OCI-LY7 (cell line): ENCODE data around the gene FASLG. TPM values are rescaled to one million over a fixed set of nuclear protein-coding genes. Genes with fewer than 3 reads are reported as not detected.

ENCODE experiments used
- BruUV-seq: library from RNA; stranded (reverse); fragments of 400-500 nt; replicated peaks from 2 replicates; lab custom pipeline; 2021; lab: Mats Ljungman, UMichigan
- CTCF ChIA-PET: fragments of 300-600 bp; sonication (Branson Sonifier 250); formaldehyde crosslinking; loops from one replicate; lab custom pipeline; 2022; ENCODE audit warnings: antibody characterized with exemption; ENCODE audit not compliant: unreplicated experiment; lab: Charles Lee
- POLR2A ChIA-PET: fragments of 300-600 bp; sonication (Branson Sonifier 250); formaldehyde crosslinking; loops from one replicate; lab custom pipeline; 2022; ENCODE audit warnings: antibody characterized with exemption; lab: Charles Lee
- DNase-seq: peaks from one replicate; pipeline ENCODE4 v3.0.0-alpha.2; 2015; ENCODE audit warnings: low spot score
- H2AFZ ChIP-seq: fragments of 200-600 bp; sonication (generic), shearing (Covaris generic); 2 replicates; pipeline ENCODE4 v1.6.1; 2014; ENCODE audit warnings: mild to moderate bottlenecking, antibody characterized with exemption, low read length, moderate library complexity
- H3K27ac ChIP-seq: fragments of 200-600 bp; sonication (generic); 2 replicates; pipeline ENCODE4 v1.5.1; 2014; ENCODE audit warnings: mixed run types, low read depth, mild to moderate bottlenecking, moderate library complexity, low read length, inconsistent platforms; ENCODE audit not compliant: poor library complexity, severe bottlenecking
- H3K36me3 ChIP-seq: fragments of 200-600 bp; sonication (generic); 2 replicates; pipeline ENCODE4 v1.6.1; 2014; ENCODE audit warnings: mild to moderate bottlenecking, antibody characterized with exemption, low read length, moderate library complexity, mixed read lengths; ENCODE audit not compliant: insufficient read depth
- H3K4me1 ChIP-seq: fragments of 200-600 bp; sonication (generic); 2 replicates; pipeline ENCODE4 v1.5.1; 2014; ENCODE audit warnings: mild to moderate bottlenecking, low read length; ENCODE audit not compliant: insufficient read depth, poor library complexity, severe bottlenecking
- H3K4me2 ChIP-seq: fragments of 200-600 bp; sonication (generic); 2 replicates; pipeline ENCODE4 v1.6.1; 2014; ENCODE audit warnings: mild to moderate bottlenecking, low read length
- H3K4me3 ChIP-seq: fragments of 200-600 bp; sonication (generic); 2 replicates; pipeline ENCODE4 v1.5.1; 2014; ENCODE audit warnings: mild to moderate bottlenecking, low read depth, low read length; ENCODE audit not compliant: poor library complexity, severe bottlenecking
- H3K79me2 ChIP-seq: fragments of 200-600 bp; sonication (generic); 2 replicates; pipeline ENCODE4 v1.6.1; 2016; ENCODE audit warnings: low read depth, mild to moderate bottlenecking, low read length, moderate library complexity, mixed read lengths; ENCODE audit not compliant: insufficient read depth
- H3K9me2 ChIP-seq: fragments of 200-600 bp; sonication (generic); 2 replicates; pipeline ENCODE4 v1.6.1; 2016; ENCODE audit warnings: mild to moderate bottlenecking, low read length, mixed read lengths; ENCODE audit not compliant: insufficient read depth
- H3K9me3 ChIP-seq: fragments of 200-600 bp; sonication (generic); 2 replicates; pipeline ENCODE4 v1.6.1; 2014; ENCODE audit warnings: mild to moderate bottlenecking, mixed run types, low read length, mixed read lengths
- H4K20me1 ChIP-seq: fragments of 200-600 bp; sonication (generic); 2 replicates; pipeline ENCODE4 v1.6.1; 2014; ENCODE audit warnings: mild to moderate bottlenecking, antibody characterized with exemption, low read length, moderate library complexity, mixed read lengths; ENCODE audit not compliant: insufficient read depth
- EZH2phosphoT487 ChIP-seq: fragments of 200-600 bp; sonication (generic); IDR thresholded peaks from 2 replicates; pipeline ENCODE4 v1.6.1; 2018; ENCODE audit warnings: low read depth, borderline replicate concordance, mild to moderate bottlenecking, mixed run types, antibody characterized with exemption, low read length, moderate library complexity, mixed read lengths
- intact Hi-C: fragments of 100-400 bp; cut with micrococcal nuclease; formaldehyde crosslinking; loops from one replicate; pipeline ENCODE4 v1.10.0; 2022; ENCODE audit not compliant: unreplicated experiment
- total RNA-seq, 2 experiments: library from RNA; depleted of rRNA in 1 of 2; stranded (reverse); fragments of >200 nt in 1 of 2; shearing (Covaris generic) in 1 of 2; gene quantifications; 2 replicates each; pipeline ENCODE4 v1.2.3, GENCODE V29; 2014 to 2022
- TF ChIP-seq, protein P1 (sequence below): fragments of 200-600 bp; sonication (generic); conservative IDR thresholded peaks from 2 replicates; pipeline ENCODE4 v1.5.1; 2014; ENCODE audit warnings: mild to moderate bottlenecking, antibody characterized with exemption, low read length, moderate library complexity, mixed read lengths

FASLG gene
- total RNA-seq, 2 experiments from 2014 or later: not detected

GRCh38 chr1:172628401-172628800 lies 30.5 kb upstream of the FASLG start:
- Histone ChIP-seq H3K27ac (no peak overlapping the region), H3K9me3 (no peaks in the 10 kb centered on the region), H3K79me2 (no peaks in the 10 kb centered on the region), H3K4me2 (no peak overlapping the region), H3K4me1 (peaks cover 9% of the 10 kb centered on the region), H3K4me3 (no peak overlapping the region), H4K20me1 (no peaks in the 10 kb centered on the region), H3K9me2 (no peaks in the 10 kb centered on the region), H2AFZ (0 out of 2 replicates have a peak overlapping the region, but pooled peaks have one; percentile 5), H3K36me3 (no peaks in the 10 kb centered on the region)
- ChIA-PET POLR2A (interaction anchor here (0.6 kb wide), 1 partner anchor 984 kb away, joined by 3 read pairs; no protein-coding TSS in a partner anchor), CTCF (no interaction called here)
- BruUV-seq: no TSS peak
- intact Hi-C loops: no loop called here
- no peak for DNase-seq
- TF ChIP-seq, protein P1, sequence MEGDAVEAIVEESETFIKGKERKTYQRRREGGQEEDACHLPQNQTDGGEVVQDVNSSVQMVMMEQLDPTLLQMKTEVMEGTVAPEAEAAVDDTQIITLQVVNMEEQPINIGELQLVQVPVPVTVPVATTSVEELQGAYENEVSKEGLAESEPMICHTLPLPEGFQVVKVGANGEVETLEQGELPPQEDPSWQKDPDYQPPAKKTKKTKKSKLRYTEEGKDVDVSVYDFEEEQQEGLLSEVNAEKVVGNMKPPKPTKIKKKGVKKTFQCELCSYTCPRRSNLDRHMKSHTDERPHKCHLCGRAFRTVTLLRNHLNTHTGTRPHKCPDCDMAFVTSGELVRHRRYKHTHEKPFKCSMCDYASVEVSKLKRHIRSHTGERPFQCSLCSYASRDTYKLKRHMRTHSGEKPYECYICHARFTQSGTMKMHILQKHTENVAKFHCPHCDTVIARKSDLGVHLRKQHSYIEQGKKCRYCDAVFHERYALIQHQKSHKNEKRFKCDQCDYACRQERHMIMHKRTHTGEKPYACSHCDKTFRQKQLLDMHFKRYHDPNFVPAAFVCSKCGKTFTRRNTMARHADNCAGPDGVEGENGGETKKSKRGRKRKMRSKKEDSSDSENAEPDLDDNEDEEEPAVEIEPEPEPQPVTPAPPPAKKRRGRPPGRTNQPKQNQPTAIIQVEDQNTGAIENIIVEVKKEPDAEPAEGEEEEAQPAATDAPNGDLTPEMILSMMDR: no peak
- no peak for TF ChIP-seq EZH2phosphoT487

GRCh38 chr1:172629170-172629569 lies 29.7 kb upstream of the FASLG start:
- no peak overlapping the region for H3K4me3 ChIP-seq
- CTCF ChIA-PET: no interaction called here
- H2AFZ ChIP-seq: no peak overlapping the region
- POLR2A ChIA-PET: interaction anchor here (0.6 to 0.9 kb wide), 2 partner anchors 41 to 985 kb away, joined by 3 read pairs; no protein-coding TSS in a partner anchor
- DNase-seq: no peak
- no peaks in the 10 kb centered on the region for H3K9me3 ChIP-seq
- no peaks in the 10 kb centered on the region for H3K36me3 ChIP-seq
- H3K79me2 ChIP-seq: no peaks in the 10 kb centered on the region
- TF ChIP-seq, protein P1: no peak
- no peak for TF ChIP-seq EZH2phosphoT487
- no peaks in the 10 kb centered on the region for H3K9me2 ChIP-seq
- peaks cover 9% of the 10 kb centered on the region for H3K4me1 ChIP-seq
- no peak overlapping the region for H3K27ac ChIP-seq
- intact Hi-C loops: no loop called here
- H4K20me1 ChIP-seq: no peaks in the 10 kb centered on the region
- H3K4me2 ChIP-seq: no peak overlapping the region
- BruUV-seq: no TSS peak

- no peak for TF ChIP-seq EZH2phosphoT487
- TF ChIP-seq, protein P1: no peak
- no peaks in the 10 kb centered on the region for H3K79me2 ChIP-seq
- no TSS peak for BruUV-seq
- no peak overlapping the region for H3K4me3 ChIP-seq
- no peak overlapping the region for H2AFZ ChIP-seq
- POLR2A ChIA-PET: interaction anchor here (0.6 to 1.2 kb wide), 3 partner anchors 10 to 1137 kb away, joined by 3 to 4 read pairs (median 3); no protein-coding TSS in a partner anchor
- CTCF ChIA-PET: no interaction called here
- intact Hi-C loops: no loop called here
- H3K4me1 ChIP-seq: peaks cover 9% of the 10 kb centered on the region
- no peaks in the 10 kb centered on the region for H3K9me2 ChIP-seq
- no peak overlapping the region for H3K27ac ChIP-seq
- H3K4me2 ChIP-seq: no peak overlapping the region
- no peaks in the 10 kb centered on the region for H3K9me3 ChIP-seq
- H4K20me1 ChIP-seq: no peaks in the 10 kb centered on the region
- DNase-seq: no peak
- no peaks in the 10 kb centered on the region for H3K36me3 ChIP-seq
Measured at GRCh38 chr1:172629638-172630037, 29.3 kb upstream of the FASLG start.
